ENCODE measurements around the gene PLEKHH1.

- TF ChIP-seq POLR2AphosphoS5 (IDR thresholded peaks at IDR 0.05; ENCODE audit: low read depth) = no peak
- no peak for TF ChIP-seq CTCF (IDR thresholded peaks at IDR 0.05; ENCODE audit: insufficient read depth, low read length)
- no peak for TF ChIP-seq REST (IDR thresholded peaks at IDR 0.05; ENCODE audit: insufficient replicate concordance, low read depth)
Measured at GRCh38 chr14:67562776-67563150, 29.7 kb downstream of the PLEKHH1 start.

Data from HL-60 (cell line).